Mammary epithelial cell (primary cell): ENCODE data around the gene NABP2.

Source experiments
- CTCF ChIP-seq, 2 donors: IDR thresholded peaks in 1 of 2; conservative IDR thresholded peaks in 1 of 2; 2 replicates each; pipeline ENCODE4 v1.5.1; 2011 to 2012; ENCODE audit warnings: inconsistent platforms in 2 of 2, low read length in 2 of 2, mild to moderate bottlenecking in 2 of 2, control low read depth in 1 of 2, low read depth in 1 of 2; ENCODE audit not compliant: insufficient read depth in 1 of 2; ENCODE audit errors: extremely low read depth in 1 of 2
- EZH2 ChIP-seq: IDR thresholded peaks from 2 replicates; pipeline ENCODE4 v1.6.1; 2012; ENCODE audit warnings: low read length, inconsistent platforms, borderline replicate concordance

GRCh38 chr12:56274299-56274698 lies 50.2 kb downstream of the NABP2 start:
- TF ChIP-seq EZH2 = no peak
- no peak for TF ChIP-seq CTCF (conservative IDR thresholded peaks at IDR 0.05 in 1 of 2, IDR thresholded peaks at IDR 0.05 in 1 of 2; ENCODE audit: extremely low read depth in 1 of 2, insufficient read depth in 1 of 2, low read depth in 1 of 2, low read length in 2 of 2)
